H1 (cell line): Measurements from ENCODE around the gene LYPD6. TPM values are rescaled to one million over a fixed set of nuclear protein-coding genes. Genes with fewer than 3 reads are reported as not detected.
A peak's percentile ranks its signal among the peaks of the same experiment; 100 is the strongest.

Source experiments
- CTCF ChIA-PET: fragments of 300-600 bp; sonication (Branson Sonifier 250); formaldehyde crosslinking; loops from one replicate; lab custom pipeline; 2021; ENCODE audit not compliant: partially characterized antibody; lab: Charles Lee
- POLR2A ChIA-PET: fragments of 300-600 bp; sonication (Branson Sonifier 250); formaldehyde crosslinking; loops from one replicate; lab custom pipeline; 2021; ENCODE audit warnings: inconsistent platforms; ENCODE audit not compliant: partially characterized antibody; lab: Charles Lee
- DNase-seq, 2 experiments: peaks; one replicate each; pipeline versions ENCODE4 v3.0.0 to v3.0.0-alpha.2; 2010 to 2022; ENCODE audit warnings: low spot score in 2 of 2, low read depth in 1 of 2, mixed read lengths in 1 of 2
- FAIRE-seq: peaks from 2 replicates; lab custom pipeline; 2011; peaks lifted over from hg19 to GRCh38; lab: Jason Lieb, UNC
- H2AFZ ChIP-seq: 2 replicates; pipeline ENCODE4 v1.8.1; 2012; ENCODE audit warnings: low read length, inconsistent platforms
- H2AK5ac ChIP-seq: 2 replicates; pipeline ENCODE4 v1.6.1; 2013; ENCODE audit warnings: low read depth, low read length
- H2BK120ac ChIP-seq: replicated peaks from 2 replicates; pipeline ENCODE3; 2013; ENCODE audit warnings: low read depth, low read length, inconsistent platforms
- H2BK12ac ChIP-seq: 2 replicates; pipeline ENCODE4 v1.6.1; 2013; ENCODE audit warnings: low read depth, low read length
- H2BK15ac ChIP-seq: 2 replicates; pipeline ENCODE4 v1.6.1; 2013; ENCODE audit warnings: low read length
- H2BK20ac ChIP-seq: 2 replicates; pipeline ENCODE4 v1.6.1; 2013; ENCODE audit warnings: low read length
- H2BK5ac ChIP-seq: 2 replicates; pipeline ENCODE4 v1.6.1; 2013; ENCODE audit warnings: low read depth, low read length
- H3K14ac ChIP-seq: 2 replicates; pipeline ENCODE4 v1.6.1; 2013; ENCODE audit warnings: inconsistent platforms; ENCODE audit not compliant: insufficient read length
- H3K18ac ChIP-seq: 2 replicates; pipeline ENCODE4 v1.6.1; 2013; ENCODE audit warnings: low read length; ENCODE audit errors: extremely low read depth
- H3K23ac ChIP-seq: 2 replicates; pipeline ENCODE4 v1.6.1; 2013; ENCODE audit warnings: inconsistent platforms; ENCODE audit not compliant: insufficient read length
- H3K23me2 ChIP-seq: 2 replicates; pipeline ENCODE4 v1.6.1; 2013; ENCODE audit warnings: low read depth, low read length
- H3K27ac ChIP-seq: 2 replicates; pipeline ENCODE4 v1.6.1; 2011; ENCODE audit warnings: low read depth, low read length, inconsistent platforms
- H3K27me3 ChIP-seq, 4 experiments: replicated peaks in 1 of 4; 1 replicate in 1 of 4; 2 replicates in 3 of 4; pipeline versions ENCODE4 v1.6.1 to v1.8.1; 2011 to 2013; ENCODE audit warnings: low read length in 3 of 4, mild to moderate bottlenecking in 3 of 4, inconsistent platforms in 2 of 4, mixed read lengths in 2 of 4, moderate library complexity in 1 of 4; ENCODE audit not compliant: control insufficient read depth in 3 of 4, insufficient read depth in 3 of 4; ENCODE audit errors: extremely low read depth in 1 of 4
- H3K36me3 ChIP-seq, 4 experiments: 2 replicates each; pipeline versions ENCODE4 v1.6.1 to v1.8.1; 2011 to 2013; ENCODE audit warnings: mild to moderate bottlenecking in 4 of 4, low read length in 3 of 4, moderate library complexity in 2 of 4, control low read depth in 1 of 4, inconsistent platforms in 1 of 4; ENCODE audit not compliant: insufficient read depth in 4 of 4, control insufficient read depth in 2 of 4
- H3K4ac ChIP-seq: replicated peaks from 2 replicates; pipeline ENCODE3; 2013; ENCODE audit warnings: low read length, low read depth, mixed read lengths, inconsistent platforms; ENCODE audit not compliant: insufficient read length
- H3K4me1 ChIP-seq, 4 experiments: replicated peaks in 1 of 4; 1 replicate in 1 of 4; 2 replicates in 3 of 4; pipeline versions ENCODE4 v1.6.1 to v1.8.1; 2011 to 2013; ENCODE audit warnings: low read length in 3 of 4, inconsistent platforms in 2 of 4, mixed read lengths in 1 of 4; ENCODE audit not compliant: insufficient read depth in 4 of 4, control insufficient read depth in 3 of 4
- H3K4me2 ChIP-seq, 2 experiments: 2 replicates each; pipeline versions ENCODE4 v1.6.1 to v1.8.1; 2011 to 2013; ENCODE audit warnings: low read depth in 2 of 2, low read length in 2 of 2, control low read depth in 1 of 2, inconsistent platforms in 1 of 2, mild to moderate bottlenecking in 1 of 2; ENCODE audit not compliant: insufficient read depth in 1 of 2
- H3K4me3 ChIP-seq, 4 experiments: fragments of 200-600, 300-600 bp in 1 of 4; sonication (generic), shearing (Covaris generic), sonication (Bioruptor Twin) in 1 of 4; 2 replicates each; pipeline versions ENCODE4 v1.5.1 to v1.8.1; 2011 to 2016; ENCODE audit warnings: low read length in 4 of 4, low read depth in 3 of 4, control low read depth in 2 of 4, inconsistent platforms in 2 of 4, mild to moderate bottlenecking in 2 of 4, mixed read lengths in 1 of 4, moderate library complexity in 1 of 4; ENCODE audit not compliant: insufficient read depth in 2 of 4; ENCODE audit errors: extremely low read depth in 1 of 4
- H3K56ac ChIP-seq: replicated peaks from 2 replicates; pipeline ENCODE3; 2013; ENCODE audit warnings: low read depth, mild to moderate bottlenecking, mixed read lengths, low read length, inconsistent platforms; ENCODE audit not compliant: insufficient read length
- H3K79me1 ChIP-seq: 2 replicates; pipeline ENCODE4 v1.6.1; 2013; ENCODE audit warnings: low read depth, low read length, control low read depth
- H3K79me2 ChIP-seq, 2 experiments: 2 replicates each; pipeline versions ENCODE4 v1.6.1 to v1.8.1; 2012 to 2013; ENCODE audit warnings: low read length in 2 of 2, mild to moderate bottlenecking in 2 of 2, inconsistent platforms in 1 of 2; ENCODE audit not compliant: insufficient read depth in 2 of 2, control insufficient read depth in 1 of 2
- H3K9ac ChIP-seq, 4 experiments: replicated peaks in 1 of 4; 1 replicate in 1 of 4; 2 replicates in 3 of 4; pipeline versions ENCODE4 v1.6.1 to v1.8.1; 2011 to 2013; ENCODE audit warnings: low read depth in 3 of 4, low read length in 3 of 4, control low read depth in 2 of 4, mild to moderate bottlenecking in 2 of 4, moderate library complexity in 2 of 4, inconsistent platforms in 1 of 4; ENCODE audit errors: extremely low read depth in 1 of 4
- H3K9me3 ChIP-seq, 2 experiments: 2 replicates each; pipeline versions ENCODE4 v1.6.1 to v1.8.1; 2012 to 2013; ENCODE audit warnings: mild to moderate bottlenecking in 2 of 2, moderate library complexity in 2 of 2, control low read depth in 1 of 2, inconsistent platforms in 1 of 2, low read depth in 1 of 2, low read length in 1 of 2, mixed read lengths in 1 of 2; ENCODE audit not compliant: insufficient read depth in 2 of 2
- H4K20me1 ChIP-seq, 2 experiments: replicated peaks in 1 of 2; 2 replicates each; pipeline versions ENCODE3 to v1.8.1; 2011 to 2013; ENCODE audit warnings: inconsistent platforms in 2 of 2, low read length in 2 of 2, mild to moderate bottlenecking in 1 of 2; ENCODE audit not compliant: insufficient read depth in 2 of 2, control insufficient read depth in 1 of 2
- H4K5ac ChIP-seq: 2 replicates; pipeline ENCODE4 v1.6.1; 2013; ENCODE audit warnings: low read length, low read depth, mixed read lengths, inconsistent platforms; ENCODE audit not compliant: insufficient read length
- H4K8ac ChIP-seq: 2 replicates; pipeline ENCODE4 v1.8.0; 2013; ENCODE audit warnings: mild to moderate bottlenecking, moderate library complexity, low read length, inconsistent platforms; ENCODE audit not compliant: insufficient read depth; ENCODE audit errors: extremely low read depth
- H4K91ac ChIP-seq: replicated peaks from 2 replicates; pipeline ENCODE3; 2013; ENCODE audit warnings: low read length, mixed read lengths, inconsistent platforms; ENCODE audit not compliant: insufficient read length
- HDAC2 ChIP-seq, 2 experiments: fragments of 300-600 bp in 1 of 2; sonication (generic) in 1 of 2; IDR thresholded peaks; 2 replicates each; pipeline ENCODE4 v1.6.1; 2011 to 2012; ENCODE audit warnings: low read depth in 2 of 2, low read length in 2 of 2, mild to moderate bottlenecking in 2 of 2, moderate library complexity in 2 of 2, borderline replicate concordance in 1 of 2, inconsistent platforms in 1 of 2
- TEAD4 ChIP-seq: IDR thresholded peaks from 2 replicates; pipeline ENCODE4 v1.6.1; 2012; ENCODE audit warnings: low read depth, low read length, inconsistent platforms, mixed read lengths
- WGBS, 2 experiments: shearing (Covaris generic) in 1 of 2; methylation state at CpG; one replicate each; pipeline versions ENCODE4 v1.1.6 to v1.1.7; 2013 to 2015; ENCODE audit warnings: low lambda C conversion rate in 2 of 2, mixed read lengths in 2 of 2, inconsistent platforms in 1 of 2, low coverage in 1 of 2, missing lambda C conversion rate in 1 of 2; ENCODE audit not compliant: insufficient replicate concordance in 2 of 2, insufficient coverage in 1 of 2, insufficient read length in 1 of 2; ENCODE audit errors: extremely low coverage in 1 of 2, missing lambda C conversion rate in 1 of 2; 5-methylcytosine and 5-hydroxymethylcytosine counted together
- polyA plus RNA-seq, 7 experiments: library from polyadenylated mRNA; depleted of rRNA in 3 of 7; stranded (reverse) in 5 of 7; unstranded in 2 of 7; fragments of >200 nt in 5 of 7; fragments of 200-250 nt in 2 of 7; gene quantifications; 1 replicate in 5 of 7; 2 replicates in 1 of 7; 4 replicates in 1 of 7; pipeline versions ENCODE4 v1.2.1 to v1.2.3, GENCODE V29; 2011 to 2013; ENCODE audit warnings: missing spikeins in 2 of 7, mixed read lengths in 2 of 7
- total RNA-seq: library from RNA; stranded (reverse); fragmentation: NEBNext Ultra II Directional; extraction: Animal tissue kit (Norgen Biotek cat#: 25700); gene quantifications from 2 replicates; pipeline ENCODE4 v1.2.1, GENCODE V29; 2021

The LYPD6 gene
- total and polyA plus RNA-seq, 2 of the 8 experiments (the other 6 are each of a cell fraction or from before 2014, with no cell fraction given) = 5.6 to 8.9 TPM

- no peak overlapping the region for H2AK5ac ChIP-seq
- H3K9ac ChIP-seq = no peak overlapping the region
- H4K91ac ChIP-seq = no peak overlapping the region
- no peak overlapping the region for H3K23ac ChIP-seq
- no peaks in the 10 kb centered on the region for H4K20me1 ChIP-seq
- ChIA-PET POLR2A (no interaction called here), CTCF (interaction anchor here (1.0 to 1.5 kb wide), 4 partner anchors 11 to 331 kb away, joined by 3 to 5 read pairs (median 4); no protein-coding TSS in a partner anchor)
- H3K4ac ChIP-seq = no peak overlapping the region
- H3K4me2 ChIP-seq = no peak overlapping the region; a peak in 1 of 4 replicates
- no peaks in the 10 kb centered on the region for H3K36me3 ChIP-seq
- no peaks in the 10 kb centered on the region for H3K79me1 ChIP-seq
- H2BK12ac ChIP-seq = no peak overlapping the region
- FAIRE-seq (no peak), DNase-seq (no peak)
- TF ChIP-seq HDAC2 (IDR thresholded peaks at IDR 0.05; ENCODE audit: borderline replicate concordance in 1 of 2, low read depth in 2 of 2, low read length in 2 of 2) (no peak), TEAD4 (0 out of 2 replicates have a peak, but pooled peaks have one; percentile 11)
- peaks cover 0 to 10% (median 4%) of the 10 kb centered on the region in 4 experiments; a peak in 5 of 7 replicates for H3K4me1 ChIP-seq
- no peak overlapping the region for H2BK20ac ChIP-seq
- no peak overlapping the region for H3K14ac ChIP-seq
- H3K27me3 ChIP-seq = no peaks in the 10 kb centered on the region
- no peak overlapping the region for H2BK5ac ChIP-seq
- H4K5ac ChIP-seq = no peak overlapping the region
- H2BK15ac ChIP-seq = no peak overlapping the region
- H3K9me3 ChIP-seq = no peaks in the 10 kb centered on the region
- H3K4me3 ChIP-seq = no peak overlapping the region
- no peak overlapping the region for H2BK120ac ChIP-seq
- no peaks in the 10 kb centered on the region for H3K23me2 ChIP-seq
- H3K18ac ChIP-seq = no peak overlapping the region
- no peak overlapping the region for H3K56ac ChIP-seq
- no peak overlapping the region for H4K8ac ChIP-seq
- no peak overlapping the region for H2AFZ ChIP-seq
- H3K27ac ChIP-seq = no peak overlapping the region
- no peaks in the 10 kb centered on the region for H3K79me2 ChIP-seq
- 86% methylated on average over 5 of the region's 5 CpGs; no CpG with 5 or more reads in 1 of the 2 experiments for WGBS, 2 experiments
Measured at GRCh38 chr2:149418065-149418464, 87.7 kb downstream of the LYPD6 start.
